A549 (cell line): ENCODE data around the gene GRIA1.

ENCODE experiments used
- CTCF ChIP-seq: fragments of >200 bp; sonication (Bioruptor Twin); formaldehyde crosslinking; IDR thresholded peaks from 3 replicates; pipeline ENCODE4 v1.5.1; 2016
- HEYL ChIP-seq: fragments of 250-450 bp; sonication (Bioruptor Pico); IDR thresholded peaks from 2 replicates; pipeline ENCODE4 v1.8.0; 2021; ENCODE audit warnings: mild to moderate bottlenecking, moderate library complexity
- MAX ChIP-seq: IDR thresholded peaks from 2 replicates; pipeline ENCODE4 v1.6.1; 2012
- RAD21 ChIP-seq, 2 experiments: fragments of >200 bp in 1 of 2; sonication (Bioruptor Twin) in 1 of 2; formaldehyde crosslinking in 1 of 2; IDR thresholded peaks in 1 of 2; conservative IDR thresholded peaks in 1 of 2; 2 replicates in 1 of 2; 3 replicates in 1 of 2; pipeline ENCODE4 v1.6.1; 2012 to 2018; ENCODE audit warnings: inconsistent platforms in 1 of 2
- RCOR1 ChIP-seq: fragments of 150-350 bp; IDR thresholded peaks from 2 replicates; pipeline ENCODE4 v1.6.1; 2014; ENCODE audit warnings: antibody characterized with exemption, low read length, low read depth
- TF ChIP-seq, protein P1 (sequence below): fragments of 450-650 bp; IDR thresholded peaks from 2 replicates; pipeline ENCODE4 v1.6.1; 2014; ENCODE audit warnings: antibody characterized with exemption
- TF ChIP-seq, protein P2 (sequence below): fragments of >200 bp; sonication (Bioruptor Twin); formaldehyde crosslinking; IDR thresholded peaks from 2 replicates; pipeline ENCODE4 v1.6.1; 2016

DNA sequence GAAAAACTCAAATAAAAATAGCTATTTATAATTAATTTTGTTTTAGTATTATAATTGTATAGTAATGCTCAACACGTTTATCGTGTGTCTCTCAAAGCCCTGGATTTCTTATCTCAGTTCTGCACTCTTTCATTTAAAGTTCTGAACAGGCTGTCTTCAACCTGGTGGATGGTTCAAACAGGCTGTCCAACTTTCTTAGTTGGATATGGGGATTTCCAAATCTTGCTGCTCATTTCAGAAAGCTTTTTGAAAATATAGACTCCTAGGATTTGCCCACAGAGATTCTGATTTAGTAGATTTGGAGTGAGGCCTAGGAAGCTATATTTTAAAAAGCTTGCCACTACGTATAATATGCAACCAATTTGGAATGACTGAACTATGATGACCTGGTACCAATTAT lies 120.3 kb downstream of the GRIA1 start:
- TF ChIP-seq MAX: no peak
- TF ChIP-seq, protein P1, sequence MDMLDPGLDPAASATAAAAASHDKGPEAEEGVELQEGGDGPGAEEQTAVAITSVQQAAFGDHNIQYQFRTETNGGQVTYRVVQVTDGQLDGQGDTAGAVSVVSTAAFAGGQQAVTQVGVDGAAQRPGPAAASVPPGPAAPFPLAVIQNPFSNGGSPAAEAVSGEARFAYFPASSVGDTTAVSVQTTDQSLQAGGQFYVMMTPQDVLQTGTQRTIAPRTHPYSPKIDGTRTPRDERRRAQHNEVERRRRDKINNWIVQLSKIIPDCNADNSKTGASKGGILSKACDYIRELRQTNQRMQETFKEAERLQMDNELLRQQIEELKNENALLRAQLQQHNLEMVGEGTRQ: no peak
- TF ChIP-seq, protein P2, sequence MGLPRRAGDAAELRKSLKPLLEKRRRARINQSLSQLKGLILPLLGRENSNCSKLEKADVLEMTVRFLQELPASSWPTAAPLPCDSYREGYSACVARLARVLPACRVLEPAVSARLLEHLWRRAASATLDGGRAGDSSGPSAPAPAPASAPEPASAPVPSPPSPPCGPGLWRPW: no peak
- TF ChIP-seq CTCF: no peak
- no peak for TF ChIP-seq RCOR1
- no peak for TF ChIP-seq RAD21 (conservative IDR thresholded peaks at IDR 0.05 in 1 of 2, IDR thresholded peaks at IDR 0.05 in 1 of 2)
- no peak for TF ChIP-seq HEYL
